Epithelial cell of esophagus (primary cell): ENCODE results near the gene PARL.
A peak's percentile ranks its signal among the peaks of the same experiment; 100 is the strongest.

ENCODE experiments used
- DNase-seq: peaks from one replicate; pipeline ENCODE4 v3.0.0; 2010; ENCODE audit warnings: low read depth
- H3K4me3 ChIP-seq: 2 replicates; pipeline ENCODE4 v1.5.1; 2011; ENCODE audit warnings: mild to moderate bottlenecking, low read length, control low read depth
- TF ChIP-seq, protein P1 (sequence below): IDR thresholded peaks from 2 replicates; pipeline ENCODE4 v1.5.1; 2011; ENCODE audit warnings: low read depth, mild to moderate bottlenecking, low read length, control low read depth, inconsistent platforms; ENCODE audit not compliant: insufficient read depth; ENCODE audit errors: missing control alignments

The PARL gene

DNA sequence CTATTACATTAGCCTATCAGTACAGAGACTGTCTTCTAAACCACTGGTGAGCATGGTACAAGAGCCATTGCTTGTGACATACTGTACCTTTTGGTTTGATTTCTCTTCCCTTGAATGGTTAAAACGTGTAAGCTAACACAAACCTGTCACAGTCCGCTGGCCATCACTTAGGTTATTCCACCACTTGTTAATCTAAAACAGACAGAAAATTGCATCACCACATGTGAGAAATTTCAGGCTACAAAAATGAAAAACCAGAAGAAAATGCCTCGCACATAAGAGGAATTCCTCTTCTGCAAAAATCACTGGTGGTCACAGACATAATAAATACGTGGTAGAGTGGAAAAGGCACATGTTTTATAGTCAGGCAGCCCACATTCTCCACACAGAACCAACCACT is 22.1 kb downstream of the PARL start:
- H3K4me3 ChIP-seq, result no peak overlapping the region
- TF ChIP-seq, protein P1, sequence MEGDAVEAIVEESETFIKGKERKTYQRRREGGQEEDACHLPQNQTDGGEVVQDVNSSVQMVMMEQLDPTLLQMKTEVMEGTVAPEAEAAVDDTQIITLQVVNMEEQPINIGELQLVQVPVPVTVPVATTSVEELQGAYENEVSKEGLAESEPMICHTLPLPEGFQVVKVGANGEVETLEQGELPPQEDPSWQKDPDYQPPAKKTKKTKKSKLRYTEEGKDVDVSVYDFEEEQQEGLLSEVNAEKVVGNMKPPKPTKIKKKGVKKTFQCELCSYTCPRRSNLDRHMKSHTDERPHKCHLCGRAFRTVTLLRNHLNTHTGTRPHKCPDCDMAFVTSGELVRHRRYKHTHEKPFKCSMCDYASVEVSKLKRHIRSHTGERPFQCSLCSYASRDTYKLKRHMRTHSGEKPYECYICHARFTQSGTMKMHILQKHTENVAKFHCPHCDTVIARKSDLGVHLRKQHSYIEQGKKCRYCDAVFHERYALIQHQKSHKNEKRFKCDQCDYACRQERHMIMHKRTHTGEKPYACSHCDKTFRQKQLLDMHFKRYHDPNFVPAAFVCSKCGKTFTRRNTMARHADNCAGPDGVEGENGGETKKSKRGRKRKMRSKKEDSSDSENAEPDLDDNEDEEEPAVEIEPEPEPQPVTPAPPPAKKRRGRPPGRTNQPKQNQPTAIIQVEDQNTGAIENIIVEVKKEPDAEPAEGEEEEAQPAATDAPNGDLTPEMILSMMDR, result no peak
- no peak for DNase-seq

GRCh38 chr3:183857863-183858262 is 26.8 kb downstream of the PARL start:
- no peak for DNase-seq
- H3K4me3 ChIP-seq, result no peak overlapping the region
- TF ChIP-seq, protein P1, result no peak

GRCh38 chr3:183854318-183855035 is 30.2 kb downstream of the PARL start:
- TF ChIP-seq, protein P1, result no peak
- DNase-seq, result no peak
- H3K4me3 ChIP-seq, result no peak overlapping the region

GRCh38 chr3:183845608-183846288 is 38.9 kb downstream of the PARL start:
- no peak overlapping the region for H3K4me3 ChIP-seq
- TF ChIP-seq, protein P1, result no peak
- DNase-seq, result peak; percentile 73

DNA sequence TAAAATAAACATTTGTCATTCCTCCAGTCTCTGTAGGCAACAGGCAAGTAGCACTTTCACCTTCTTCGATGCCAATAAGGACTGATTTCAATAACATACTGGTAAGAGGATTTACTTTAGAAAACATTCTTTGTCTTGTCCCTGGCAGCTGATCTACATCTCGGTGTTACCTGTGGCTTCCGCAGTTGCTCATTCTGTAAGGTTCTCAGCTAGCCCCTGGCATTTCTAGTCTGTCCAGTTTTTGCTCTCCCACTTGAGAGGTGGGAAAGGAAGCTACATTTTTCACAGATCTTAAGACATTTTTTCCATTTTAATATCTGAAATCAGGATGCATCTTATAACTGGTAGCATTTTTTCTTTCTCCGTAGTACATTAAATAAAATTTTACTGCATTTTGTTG is 39.6 kb downstream of the PARL start:
- peak; percentile 66 for DNase-seq
- TF ChIP-seq, protein P1, result no peak
- H3K4me3 ChIP-seq, result no peak overlapping the region

DNA sequence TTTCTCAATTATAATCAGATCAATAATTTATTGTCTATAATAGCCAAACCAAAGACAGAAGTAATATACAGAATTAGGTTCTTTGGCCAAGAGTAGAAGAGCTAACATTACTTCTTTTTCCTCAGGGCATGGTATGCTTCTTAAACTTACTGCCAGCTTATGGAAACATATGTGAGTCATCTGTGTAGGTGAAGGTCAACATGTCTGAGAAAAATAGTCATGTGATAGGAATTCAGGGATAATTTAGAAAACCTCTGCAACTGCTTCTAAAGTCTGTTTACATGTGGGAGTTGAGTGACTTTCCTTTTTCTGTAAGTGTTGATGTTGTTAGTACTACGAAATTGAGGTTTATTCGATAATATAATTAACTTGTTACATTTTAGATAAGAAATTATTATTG is 40.1 kb downstream of the PARL start:
- peak; percentile 88 for DNase-seq
- TF ChIP-seq, protein P1, result no peak
- H3K4me3 ChIP-seq, result no peak overlapping the region
